Left renal cortex interstitium (tissue), 4 donors: ENCODE measurements around the gene TMEM266. TPM values are rescaled to one million over a fixed set of nuclear protein-coding genes. Genes with fewer than 3 reads are reported as not detected.

Experiments
- DNase-seq, 4 donors: peaks; one replicate each; pipeline ENCODE4 v3.0.0-alpha.2; 2013; ENCODE audit warnings: low read depth in 4 of 4, low spot score in 2 of 4, missing footprints in 1 of 4
- polyA plus RNA-seq, 4 donors: library from polyadenylated mRNA; unstranded; fragments of 120-200 nt; gene quantifications; one replicate each; pipeline ENCODE4 v1.2.1, GENCODE V29; 2013; ENCODE audit not compliant: insufficient read length in 4 of 4

Gene TMEM266
- polyA plus RNA-seq, 4 donors: 9.3 to 15.1 (median 12.9) TPM

- no peak for DNase-seq
Observed at GRCh38 chr15:76221085-76221767, 161.4 kb downstream of the TMEM266 start.

GRCh38 chr15:76222159-76222558 lies 162.4 kb downstream of the TMEM266 start:
- no peak for DNase-seq

GRCh38 chr15:76223521-76223920 lies 163.7 kb downstream of the TMEM266 start:
- DNase-seq: no peak

GRCh38 chr15:76229266-76229665 lies 169.5 kb downstream of the TMEM266 start:
- no peak for DNase-seq

- no peak for DNase-seq
Observed at GRCh38 chr15:76233921-76234320, 174.1 kb downstream of the TMEM266 start.

GRCh38 chr15:76234337-76234889 lies 174.6 kb downstream of the TMEM266 start:
- DNase-seq: no peak

- peak in 2 of 4 donors; percentile 6 to 21 for DNase-seq
Observed at GRCh38 chr15:76235186-76235826, 175.5 kb downstream of the TMEM266 start.

- DNase-seq: no peak
Observed at GRCh38 chr15:76236350-76236749, 176.6 kb downstream of the TMEM266 start.

- no peak for DNase-seq
Observed at GRCh38 chr15:76239786-76240185, 180.0 kb downstream of the TMEM266 start.

- no peak for DNase-seq
Observed at GRCh38 chr15:76245072-76245610, 185.4 kb downstream of the TMEM266 start.

- DNase-seq: no peak
Observed at GRCh38 chr15:76251717-76252116, 191.9 kb downstream of the TMEM266 start.

GRCh38 chr15:76252249-76252648 lies 192.5 kb downstream of the TMEM266 start:
- no peak for DNase-seq

- DNase-seq: no peak
Observed at GRCh38 chr15:76253691-76254473, 194.1 kb downstream of the TMEM266 start.

Other genes starting within 250 kb of the TMEM266 start
- gene UBE2Q2, start 216.5 kb upstream of the TMEM266 start, polyA plus RNA-seq: 10 to 100 TPM; 42.9 to 58.0 (median 51.5) TPM
- gene FBXO22, start 156.1 kb upstream of the TMEM266 start, polyA plus RNA-seq: 10 to 100 TPM; 48.0 to 53.9 (median 50.0) TPM
- 1 to 10 TPM; 3.1 to 8.8 (median 5.2) TPM for gene NRG4, start 47.6 kb upstream of the TMEM266 start, polyA plus RNA-seq